GM18951 (cell line): ENCODE results near the gene LILRB5.

Source experiments
- POLR2A ChIP-seq: IDR thresholded peaks from 4 replicates; pipeline ENCODE4 v1.6.1; 2011; ENCODE audit warnings: mild to moderate bottlenecking; ENCODE audit not compliant: insufficient read length, insufficient read depth; ENCODE audit errors: extremely low read depth
- in situ Hi-C: fragments of 300-500 bp; cut with MboI; formaldehyde crosslinking; loops from one replicate; pipeline ENCODE4 v1.12.0; 2022; ENCODE audit warnings: low sequenced_read_pairs, mixed read lengths, inconsistent platforms; ENCODE audit not compliant: unreplicated experiment

Gene LILRB5

DNA sequence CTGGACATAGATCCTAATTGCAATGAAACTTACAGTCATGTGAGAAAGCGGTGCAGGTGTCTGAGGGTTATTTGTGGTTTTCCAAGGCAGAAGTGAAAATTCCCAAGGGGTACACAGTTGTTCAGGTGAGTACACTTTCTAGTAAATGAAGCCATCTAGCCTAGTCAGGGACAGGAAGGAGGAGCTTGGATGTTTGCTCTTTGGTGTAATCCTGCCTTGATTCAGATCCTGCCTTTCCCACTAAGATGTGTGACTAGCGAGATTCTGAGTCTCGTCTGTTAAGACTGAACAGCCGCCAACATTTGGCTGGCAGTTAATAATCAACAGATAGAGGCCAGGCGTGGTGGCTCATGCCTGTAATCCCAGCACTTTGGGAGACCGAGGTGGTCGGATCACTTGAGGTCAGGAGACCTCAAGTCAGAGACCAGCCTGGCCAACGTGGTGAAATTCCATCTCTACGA, 53.9 kb downstream of the LILRB5 start:
- in situ Hi-C loops: no loop called here
- TF ChIP-seq POLR2A: no peak

DNA sequence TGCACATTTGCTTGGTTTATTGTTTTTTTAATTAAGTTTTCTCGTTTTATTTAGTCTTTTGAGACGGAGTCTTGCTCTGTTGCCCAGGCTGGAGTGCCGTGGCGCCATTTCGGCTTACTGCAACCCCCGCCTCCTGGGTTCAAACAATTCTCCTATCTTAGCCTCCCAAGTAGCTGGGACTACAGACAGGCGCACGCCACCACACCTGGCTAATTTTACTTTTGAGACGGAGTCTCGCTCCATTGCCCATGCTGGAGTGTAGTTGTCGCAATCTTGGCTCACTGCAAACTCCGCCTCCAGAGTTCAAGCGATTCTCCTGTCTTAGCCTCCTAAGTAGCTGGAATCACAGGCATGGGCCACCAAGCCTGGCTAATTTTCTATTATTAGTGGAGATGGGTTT, 55.1 kb downstream of the LILRB5 start:
- in situ Hi-C loops: no loop called here
- TF ChIP-seq POLR2A: no peak

DNA sequence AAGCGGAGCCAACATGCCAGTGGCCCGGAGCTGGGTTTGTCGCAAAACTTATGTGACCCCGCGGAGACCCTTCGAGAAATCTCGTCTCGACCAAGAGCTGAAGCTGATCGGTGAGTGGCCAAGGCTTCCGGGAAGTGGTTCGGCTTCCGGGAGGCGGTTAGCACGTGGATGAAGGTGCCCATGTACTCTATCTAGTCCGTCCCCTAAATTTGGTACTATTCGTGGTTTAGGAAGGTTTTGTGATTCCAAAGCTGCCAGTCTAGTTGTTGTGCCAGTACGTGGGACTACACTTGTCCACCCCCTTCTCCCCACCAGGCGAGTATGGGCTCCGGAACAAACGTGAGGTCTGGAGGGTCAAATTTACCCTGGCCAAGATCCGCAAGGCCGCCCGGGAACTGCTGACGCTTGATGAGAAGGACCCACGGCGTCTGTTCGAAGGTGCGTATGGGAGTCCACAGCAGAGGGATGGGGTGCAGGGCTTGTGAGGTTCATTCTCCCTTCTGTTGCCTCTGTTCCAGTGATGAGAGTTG, 55.8 kb downstream of the LILRB5 start:
- in situ Hi-C loops: no loop called here
- no peak for TF ChIP-seq POLR2A
